ENCODE results near the gene PLG.
"Not testable (repeated sequence)": the region's sequence is repeated elsewhere in the genome, so short reads cannot be mapped to it uniquely, and the experiment has no call there.

PLG gene

GRCh38 chr6:160780656-160781055 lies 78.6 kb downstream of the PLG start:
- DNase-seq = not testable (repeated sequence)

- DNase-seq = no peak
These were observed 79.3 kb downstream of the PLG start for GRCh38 chr6:160781298-160781697.

- DNase-seq = no peak
These were observed 80.2 kb downstream of the PLG start for GRCh38 chr6:160782228-160782627.

- no peak for DNase-seq
These were observed 81.7 kb downstream of the PLG start for GRCh38 chr6:160783741-160784140.

GRCh38 chr6:160788126-160788525 lies 86.1 kb downstream of the PLG start:
- not testable (repeated sequence) for DNase-seq

- no peak for DNase-seq
These were observed 86.8 kb downstream of the PLG start for GRCh38 chr6:160788806-160789205.

GRCh38 chr6:160789263-160790027 lies 87.4 kb downstream of the PLG start:
- DNase-seq = no peak

GRCh38 chr6:160790028-160790792 lies 88.2 kb downstream of the PLG start:
- DNase-seq = no peak

- no peak for DNase-seq
These were observed 89.4 kb downstream of the PLG start for GRCh38 chr6:160791459-160791858.

- DNase-seq = no peak
These were observed 90.0 kb downstream of the PLG start for GRCh38 chr6:160791981-160792418.

GRCh38 chr6:160792708-160793107 lies 90.7 kb downstream of the PLG start:
- no peak for DNase-seq

- no peak for DNase-seq
These were observed 91.6 kb downstream of the PLG start for GRCh38 chr6:160793652-160794051.

- no peak for DNase-seq
These were observed 93.7 kb downstream of the PLG start for GRCh38 chr6:160795721-160796120.

GRCh38 chr6:160798625-160799024 lies 96.6 kb downstream of the PLG start:
- no peak for DNase-seq

GRCh38 chr6:160799801-160800506 lies 97.9 kb downstream of the PLG start:
- DNase-seq = no peak

- DNase-seq = no peak
These were observed 99.4 kb downstream of the PLG start for GRCh38 chr6:160801418-160801817.

- DNase-seq = not testable (repeated sequence)
These were observed 100.0 kb downstream of the PLG start for GRCh38 chr6:160802049-160802448.

Data from hematopoietic multipotent progenitor cell treated with erythropoietin and hydrocortisone succinate and interleukin-3 and kit ligand, for 8 days (in vitro differentiated cells).